DND-41 (cell line): Measurements from ENCODE around the gene DGKI.

Experiments
- EZH2 ChIP-seq: IDR thresholded peaks from 3 replicates; pipeline ENCODE4 v1.6.1; 2012; ENCODE audit warnings: borderline replicate concordance, low read depth, mild to moderate bottlenecking, moderate library complexity, low read length, inconsistent platforms; ENCODE audit not compliant: severe bottlenecking
- TF ChIP-seq, protein P1 (sequence below): IDR thresholded peaks from 2 replicates; pipeline ENCODE4 v1.5.1; 2012; ENCODE audit warnings: borderline replicate concordance, low read length, moderate library complexity, mild to moderate bottlenecking; ENCODE audit not compliant: poor library complexity, severe bottlenecking; ENCODE audit errors: extremely low read depth

- TF ChIP-seq, protein P1, sequence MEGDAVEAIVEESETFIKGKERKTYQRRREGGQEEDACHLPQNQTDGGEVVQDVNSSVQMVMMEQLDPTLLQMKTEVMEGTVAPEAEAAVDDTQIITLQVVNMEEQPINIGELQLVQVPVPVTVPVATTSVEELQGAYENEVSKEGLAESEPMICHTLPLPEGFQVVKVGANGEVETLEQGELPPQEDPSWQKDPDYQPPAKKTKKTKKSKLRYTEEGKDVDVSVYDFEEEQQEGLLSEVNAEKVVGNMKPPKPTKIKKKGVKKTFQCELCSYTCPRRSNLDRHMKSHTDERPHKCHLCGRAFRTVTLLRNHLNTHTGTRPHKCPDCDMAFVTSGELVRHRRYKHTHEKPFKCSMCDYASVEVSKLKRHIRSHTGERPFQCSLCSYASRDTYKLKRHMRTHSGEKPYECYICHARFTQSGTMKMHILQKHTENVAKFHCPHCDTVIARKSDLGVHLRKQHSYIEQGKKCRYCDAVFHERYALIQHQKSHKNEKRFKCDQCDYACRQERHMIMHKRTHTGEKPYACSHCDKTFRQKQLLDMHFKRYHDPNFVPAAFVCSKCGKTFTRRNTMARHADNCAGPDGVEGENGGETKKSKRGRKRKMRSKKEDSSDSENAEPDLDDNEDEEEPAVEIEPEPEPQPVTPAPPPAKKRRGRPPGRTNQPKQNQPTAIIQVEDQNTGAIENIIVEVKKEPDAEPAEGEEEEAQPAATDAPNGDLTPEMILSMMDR, result no peak
- no peak for TF ChIP-seq EZH2
Measured at GRCh38 chr7:137731436-137731835, 115.3 kb downstream of the DGKI start.
